ENCODE data around the gene SLC23A2.

SLC23A2 gene

DNA sequence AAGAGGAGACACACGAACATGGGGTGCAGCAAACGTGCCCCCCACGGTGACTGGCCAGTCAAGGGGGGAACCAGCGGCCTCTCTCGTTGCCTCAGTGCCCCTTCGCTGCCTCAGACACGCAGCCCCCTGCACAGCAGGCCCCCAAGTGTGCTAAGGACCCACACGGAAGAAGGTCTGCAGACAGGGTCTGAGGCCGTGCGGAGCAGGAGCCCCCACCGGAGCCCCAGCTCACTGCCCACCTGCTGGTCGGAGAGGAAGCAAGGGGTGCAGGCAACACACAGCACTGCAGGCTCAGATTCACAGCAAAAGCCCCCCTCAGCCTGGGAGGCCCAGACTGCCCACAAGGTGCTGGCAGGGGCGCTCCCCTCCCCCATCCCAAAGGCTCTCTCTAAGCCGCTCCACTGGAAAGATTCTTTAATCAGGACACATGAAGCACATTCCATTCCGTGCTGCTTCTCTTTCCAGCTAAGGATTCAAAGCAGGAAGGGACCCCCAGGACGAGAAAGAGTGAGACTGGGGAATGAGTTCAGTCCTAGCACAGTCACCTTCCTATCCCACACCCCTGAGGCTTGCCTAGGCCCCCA lies 105.1 kb downstream of the SLC23A2 start:
- Histone ChIP-seq H3K36me3 (peaks cover 12% of the 10 kb centered on the region), H3K4me3 (ENCODE audit: low read depth in 1 of 2, low read length in 1 of 2) (no peak overlapping the region), H3K27ac (no peak overlapping the region), H3K4me1 (ENCODE audit: control insufficient read depth in 1 of 2, insufficient read depth in 1 of 2, low read depth in 1 of 2, low read length in 1 of 2) (peaks cover 7% of the 10 kb centered on the region in 2 experiments), H3K27me3 (no peaks in the 10 kb centered on the region), H3K9me3 (no peaks in the 10 kb centered on the region)
- no peak for TF ChIP-seq CTCF (IDR thresholded peaks at IDR 0.05)

DNA sequence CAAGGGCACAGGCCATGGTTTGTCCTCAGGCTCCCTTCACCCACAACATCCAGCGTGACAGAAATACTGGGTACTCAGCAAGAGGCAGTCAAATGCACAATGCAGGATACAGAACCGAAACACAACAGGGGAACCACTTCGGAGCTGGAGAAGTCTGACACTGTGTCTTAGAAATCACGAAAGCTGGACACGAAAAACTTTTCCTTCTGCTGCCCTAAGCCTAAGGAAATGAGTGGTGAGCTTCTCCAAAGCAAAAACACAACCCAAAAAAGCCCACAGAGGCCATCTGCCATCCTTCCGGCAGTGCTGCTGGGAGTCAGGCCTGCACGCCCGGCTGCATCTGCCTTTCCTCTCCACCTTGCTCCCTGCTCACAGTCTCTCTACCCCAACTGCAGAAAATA lies 106.3 kb downstream of the SLC23A2 start:
- no peak for TF ChIP-seq CTCF (IDR thresholded peaks at IDR 0.05)
- Histone ChIP-seq H3K4me3 (ENCODE audit: low read depth in 1 of 2, low read length in 1 of 2) (no peak overlapping the region), H3K27me3 (no peaks in the 10 kb centered on the region), H3K27ac (no peak overlapping the region), H3K36me3 (peaks cover 7% of the 10 kb centered on the region), H3K4me1 (ENCODE audit: control insufficient read depth in 1 of 2, insufficient read depth in 1 of 2, low read depth in 1 of 2, low read length in 1 of 2) (peaks cover 7% of the 10 kb centered on the region in 2 experiments), H3K9me3 (no peaks in the 10 kb centered on the region)

- TF ChIP-seq CTCF (IDR thresholded peaks at IDR 0.05), result no peak
Measured at GRCh38 chr20:4894409-4894808, 106.9 kb downstream of the SLC23A2 start.

DNA sequence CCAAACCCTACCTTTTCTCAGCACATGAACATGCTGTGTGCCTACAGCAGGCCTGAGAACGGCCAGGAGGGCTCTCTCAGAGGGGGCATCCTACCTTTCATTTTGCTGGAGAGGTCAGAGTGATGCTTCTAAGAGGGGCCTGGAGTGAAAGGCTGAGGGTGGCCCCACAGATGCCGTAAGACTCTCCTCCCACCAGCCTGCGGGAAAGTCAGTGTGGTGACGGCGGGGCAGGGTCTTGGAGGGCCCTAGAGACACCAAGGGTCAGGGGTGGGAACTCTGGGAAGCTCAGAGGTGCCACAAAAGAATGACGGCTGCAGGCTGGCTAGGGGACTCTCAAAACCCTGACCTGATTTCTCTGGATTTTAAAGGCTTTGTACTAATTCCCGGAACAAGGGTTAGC lies 107.6 kb downstream of the SLC23A2 start:
- H3K27me3 ChIP-seq, result no peaks in the 10 kb centered on the region
- H3K4me1 ChIP-seq (ENCODE audit: control insufficient read depth in 1 of 2, insufficient read depth in 1 of 2, low read depth in 1 of 2, low read length in 1 of 2), result peaks cover 5% of the 10 kb centered on the region in 2 experiments
- no peak overlapping the region for H3K27ac ChIP-seq
- H3K9me3 ChIP-seq, result no peaks in the 10 kb centered on the region
- H3K4me3 ChIP-seq (ENCODE audit: low read depth in 1 of 2, low read length in 1 of 2), result no peak overlapping the region
- H3K36me3 ChIP-seq, result no peaks in the 10 kb centered on the region
- TF ChIP-seq CTCF (IDR thresholded peaks at IDR 0.05), result no peak

More at GRCh38 chr20:4894409-4894808, 106.9 kb downstream of the SLC23A2 start:
- no peaks in the 10 kb centered on the region for H3K27me3 ChIP-seq
- peaks cover 7% of the 10 kb centered on the region in 2 experiments for H3K4me1 ChIP-seq (ENCODE audit: control insufficient read depth in 1 of 2, insufficient read depth in 1 of 2, low read depth in 1 of 2, low read length in 1 of 2)
- H3K36me3 ChIP-seq, result peaks cover 5% of the 10 kb centered on the region
- H3K27ac ChIP-seq, result no peak overlapping the region
- H3K4me3 ChIP-seq (ENCODE audit: low read depth in 1 of 2, low read length in 1 of 2), result no peak overlapping the region
- H3K9me3 ChIP-seq, result no peaks in the 10 kb centered on the region

DNA sequence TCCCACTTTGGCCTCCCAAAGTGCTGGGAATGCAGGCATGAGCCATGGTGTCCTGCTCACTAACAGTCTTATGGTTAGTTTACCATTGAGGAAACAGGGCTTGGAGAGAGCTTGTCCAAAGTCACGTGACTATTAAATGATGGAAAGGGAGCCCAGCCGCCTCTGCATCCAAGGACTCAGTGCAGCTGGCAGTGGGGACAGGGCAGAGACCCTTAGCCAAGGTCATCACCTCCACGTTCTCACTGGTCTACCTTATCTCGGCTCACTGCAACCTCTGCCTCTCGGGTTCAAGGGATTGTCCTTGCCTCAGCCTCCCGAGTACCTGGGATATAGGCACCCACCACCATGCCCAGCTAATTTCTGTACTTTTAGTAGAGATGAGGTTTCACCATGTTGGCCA lies 109.3 kb downstream of the SLC23A2 start:
- H3K4me1 ChIP-seq (ENCODE audit: control insufficient read depth in 1 of 2, insufficient read depth in 1 of 2, low read depth in 1 of 2, low read length in 1 of 2), result peaks cover 0 to under 1% of the 10 kb centered on the region in 2 experiments
- TF ChIP-seq CTCF (IDR thresholded peaks at IDR 0.05), result no peak
- no peak overlapping the region for H3K4me3 ChIP-seq (ENCODE audit: low read depth in 1 of 2, low read length in 1 of 2)
- no peaks in the 10 kb centered on the region for H3K9me3 ChIP-seq
- no peaks in the 10 kb centered on the region for H3K36me3 ChIP-seq
- no peaks in the 10 kb centered on the region for H3K27me3 ChIP-seq
- no peak overlapping the region for H3K27ac ChIP-seq

All from neutrophil (primary cell).